Activated naive CD8-positive, alpha-beta T cell treated with anti-CD3 and anti-CD28 coated beads, Interleukin-2, amount 50 U/mL, for 16 hours (primary cell): ENCODE results near the gene SUPT3H.

ENCODE experiments used
- DNase-seq: peaks from one replicate; pipeline ENCODE4 v3.0.0-alpha.2; 2020; ENCODE audit warnings: low read depth, low spot score

SUPT3H gene

DNA sequence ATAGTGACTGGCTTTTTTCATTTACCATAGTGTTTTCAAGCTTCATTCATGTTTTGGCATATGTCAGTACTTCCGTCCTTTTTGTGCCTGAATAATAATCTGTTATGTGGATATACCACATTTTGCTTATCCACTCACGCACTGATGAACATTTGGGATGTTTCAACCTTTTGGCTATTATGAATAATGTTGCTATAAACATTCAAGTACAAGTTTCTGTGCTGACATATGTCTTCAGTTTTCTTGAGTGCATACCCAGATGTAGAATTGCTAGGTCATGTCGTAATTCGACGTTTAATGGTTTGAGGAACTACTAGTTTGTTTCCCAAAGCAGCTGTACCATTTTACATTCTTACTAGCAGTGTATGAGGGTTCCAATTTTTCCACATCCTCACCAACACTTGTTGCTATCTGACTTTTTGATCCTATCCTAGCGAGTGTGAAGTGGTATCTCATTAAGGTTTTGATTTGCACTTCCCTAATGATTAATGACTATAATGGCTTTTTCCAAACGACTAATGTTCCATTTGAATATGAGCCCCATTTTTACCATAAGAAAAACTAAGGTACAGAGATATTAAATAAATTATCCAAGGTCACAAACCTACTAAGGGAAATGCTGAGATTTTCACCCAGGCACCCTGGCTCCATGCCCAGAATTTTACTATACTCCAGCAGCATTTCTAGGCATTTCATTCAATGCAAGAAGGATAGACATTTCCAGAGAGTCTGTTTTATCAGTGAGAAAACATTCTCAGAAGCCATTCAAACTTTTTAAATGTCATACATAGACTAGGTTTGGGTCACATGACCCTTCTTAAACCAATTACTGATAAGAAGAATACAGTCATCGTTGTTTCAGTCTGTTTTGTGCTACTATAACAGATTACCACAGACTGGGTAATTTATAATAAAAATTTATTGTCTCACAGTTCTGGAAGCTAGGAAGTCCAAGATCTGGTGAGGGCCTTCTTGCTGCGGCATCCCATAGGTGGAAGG, 120.7 kb downstream of the SUPT3H start:
- no peak for DNase-seq

DNA sequence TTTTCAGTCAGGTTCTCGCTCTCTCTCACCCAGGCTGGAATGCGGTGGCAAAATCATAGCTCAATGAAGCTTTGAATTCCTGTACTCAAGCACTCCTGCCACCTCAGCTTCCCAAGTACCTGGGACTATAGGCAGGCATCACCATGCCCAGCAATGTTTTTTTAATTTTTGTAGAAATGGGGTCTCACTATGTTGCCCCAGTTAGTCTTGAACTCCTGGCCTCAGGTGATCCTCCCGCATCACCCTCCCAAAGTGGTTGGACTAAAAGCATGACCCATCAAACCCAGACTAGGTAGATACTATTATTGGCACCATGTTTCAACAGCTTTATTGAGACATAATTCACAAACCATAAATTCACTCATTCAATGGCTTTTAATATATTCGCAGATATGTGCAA, 122.3 kb downstream of the SUPT3H start:
- no peak for DNase-seq

GRCh38 chr6:45254253-45254652, 123.5 kb downstream of the SUPT3H start:
- DNase-seq: no peak

- no peak for DNase-seq
These were observed 124.3 kb downstream of the SUPT3H start for GRCh38 chr6:45253453-45253852.

GRCh38 chr6:45231660-45232059, 146.1 kb downstream of the SUPT3H start:
- no peak for DNase-seq

DNA sequence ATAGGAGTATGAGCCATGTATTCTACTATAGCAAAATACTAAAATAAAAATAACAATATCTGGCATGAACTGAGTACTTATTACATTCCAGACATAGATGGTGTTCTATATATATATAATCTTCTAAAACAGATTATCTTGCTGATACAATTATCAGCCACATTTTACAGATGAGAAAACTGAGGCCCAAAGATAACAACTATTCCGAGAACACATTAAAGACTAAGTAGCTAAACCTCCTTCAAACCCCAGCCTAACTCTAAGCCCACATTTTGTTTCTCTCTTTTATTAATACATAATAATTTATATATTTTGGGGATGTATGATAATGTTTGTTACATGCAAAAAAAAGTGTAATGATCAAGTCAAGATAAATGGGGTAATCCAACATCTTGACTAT, 148.3 kb downstream of the SUPT3H start:
- no peak for DNase-seq

GRCh38 chr6:45226081-45226480, 151.7 kb downstream of the SUPT3H start:
- DNase-seq: no peak

- no peak for DNase-seq
These were observed 155.4 kb downstream of the SUPT3H start for GRCh38 chr6:45222380-45222779.

- DNase-seq: no peak
These were observed 162.0 kb downstream of the SUPT3H start for GRCh38 chr6:45215759-45216158.

DNA sequence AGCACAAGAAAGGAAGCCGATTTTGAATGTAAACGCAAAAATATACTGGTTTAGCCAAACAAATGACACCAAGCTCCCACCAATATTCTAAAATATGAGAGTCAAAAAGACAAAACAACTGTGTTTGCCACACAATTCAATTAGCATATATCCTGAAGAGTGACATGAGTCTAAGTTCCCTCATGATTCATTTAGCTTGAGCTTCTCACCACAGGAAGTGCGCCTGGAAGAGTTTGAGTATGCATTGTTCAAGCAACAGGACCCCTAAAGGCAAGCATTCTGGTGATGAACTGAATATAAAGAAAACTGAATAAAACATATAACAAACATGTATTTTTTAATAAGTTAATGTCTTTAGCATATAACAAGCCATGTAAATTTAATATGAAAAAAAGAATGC, 164.8 kb downstream of the SUPT3H start:
- no peak for DNase-seq

GRCh38 chr6:45209762-45210161, 168.0 kb downstream of the SUPT3H start:
- no peak for DNase-seq

DNA sequence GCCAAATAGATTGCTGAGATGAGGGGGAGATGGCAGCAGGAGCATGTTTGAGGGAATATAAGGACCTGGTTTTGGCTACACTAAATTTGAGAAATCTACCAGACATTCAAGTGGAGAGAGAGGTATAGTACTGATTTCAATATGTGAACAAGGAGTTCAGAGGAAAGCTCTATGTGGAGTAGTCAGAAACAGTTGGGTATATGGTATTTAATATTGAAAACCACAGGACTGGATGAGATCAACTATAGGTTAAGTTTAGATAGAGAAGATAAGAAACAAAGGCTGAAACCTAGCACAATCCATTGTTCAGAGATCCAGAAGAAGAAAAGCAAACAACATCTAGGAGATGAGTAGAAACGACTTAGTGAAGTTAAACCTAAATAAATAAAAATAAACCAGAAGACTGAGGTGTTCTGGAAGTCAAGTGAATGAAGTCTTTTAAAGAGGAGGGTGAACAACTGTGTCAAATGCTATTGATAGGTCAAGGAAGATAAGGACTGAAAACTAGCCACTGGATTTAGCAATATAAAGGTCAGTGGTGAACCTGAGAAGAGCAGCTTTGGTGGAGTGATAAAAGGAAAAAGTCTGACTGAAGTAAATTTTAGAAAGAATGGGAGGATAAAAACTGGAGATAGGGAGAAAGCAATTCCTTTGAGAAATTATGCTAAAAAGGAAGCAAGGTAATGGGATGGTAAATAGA, 170.8 kb downstream of the SUPT3H start:
- DNase-seq: no peak

DNA sequence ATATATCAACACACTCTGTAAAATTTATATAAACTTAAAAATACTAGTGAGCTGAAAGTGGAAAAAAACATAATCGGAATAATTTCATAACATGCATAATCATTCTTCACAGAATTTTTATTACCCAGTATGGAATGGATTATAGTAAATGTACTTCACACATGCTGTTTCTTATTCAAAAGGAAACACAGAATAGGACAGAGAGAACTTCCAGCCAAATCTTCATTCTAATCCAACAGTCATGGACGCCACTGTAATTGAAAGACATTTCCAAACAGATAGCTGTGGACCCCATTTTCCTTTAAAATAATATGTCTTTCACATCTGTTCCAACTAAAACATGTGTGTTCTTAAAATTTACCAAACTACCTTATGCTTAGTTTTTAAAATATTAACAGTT, 176.2 kb downstream of the SUPT3H start:
- no peak for DNase-seq

DNA sequence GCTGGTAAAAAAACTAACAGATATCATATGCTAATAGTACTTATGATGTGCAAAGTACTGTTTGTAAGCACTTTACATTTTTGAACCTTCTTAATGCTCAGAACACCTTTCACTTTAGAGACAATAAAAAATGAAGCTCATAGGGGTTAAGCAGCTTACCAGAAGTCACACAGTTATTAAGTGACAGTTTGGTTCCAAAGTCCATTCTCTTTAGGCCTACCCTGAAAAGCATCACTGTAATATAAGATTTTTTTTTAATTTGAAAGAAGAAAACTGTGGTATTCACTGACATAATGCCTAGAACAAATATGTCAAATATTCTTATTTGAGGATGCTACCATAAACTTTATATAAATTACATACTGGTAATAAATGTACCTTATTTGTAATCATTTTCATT, 177.2 kb downstream of the SUPT3H start:
- DNase-seq: no peak

- no peak for DNase-seq
These were observed 178.2 kb downstream of the SUPT3H start for GRCh38 chr6:45199554-45199953.

DNA sequence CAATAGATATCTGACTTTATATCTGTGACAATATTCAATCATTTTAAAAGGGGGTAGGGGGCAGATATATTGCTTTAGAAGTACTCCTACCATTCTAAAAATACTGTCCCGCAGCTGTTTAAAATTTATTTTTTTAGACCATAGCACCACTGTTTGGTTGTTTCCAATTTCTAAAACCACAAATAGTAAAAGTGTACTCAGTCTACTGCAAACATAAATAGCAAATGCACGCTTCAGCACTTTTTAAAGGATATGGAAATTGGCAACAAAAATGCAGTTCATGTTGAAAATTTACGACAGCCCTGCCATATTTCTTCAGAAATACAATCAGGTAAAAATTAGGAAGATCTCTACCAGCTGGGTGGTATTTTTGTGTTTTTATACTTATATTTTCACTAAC, 181.6 kb downstream of the SUPT3H start:
- DNase-seq: no peak

- no peak for DNase-seq
These were observed 182.6 kb downstream of the SUPT3H start for GRCh38 chr6:45195137-45195536.

GRCh38 chr6:45192556-45192955, 185.2 kb downstream of the SUPT3H start:
- DNase-seq: no peak

DNA sequence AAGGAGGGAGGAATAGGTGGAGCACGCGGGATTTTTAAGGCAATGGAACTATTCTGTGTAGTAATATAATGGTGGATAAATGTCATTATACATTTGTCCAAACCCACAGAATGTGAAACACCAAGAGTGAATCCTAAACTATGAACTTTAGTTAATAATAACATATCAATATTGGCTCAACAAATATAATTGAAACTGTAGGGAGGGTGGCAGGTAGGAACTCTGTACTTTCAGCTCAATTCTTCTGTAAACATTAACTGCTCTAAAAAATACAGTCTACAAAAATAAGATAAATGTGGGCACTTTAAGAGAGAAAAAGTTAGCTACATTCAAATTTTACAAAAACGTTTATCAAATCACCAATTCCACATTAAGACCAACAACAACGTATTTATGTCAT, 186.3 kb downstream of the SUPT3H start:
- no peak for DNase-seq

DNA sequence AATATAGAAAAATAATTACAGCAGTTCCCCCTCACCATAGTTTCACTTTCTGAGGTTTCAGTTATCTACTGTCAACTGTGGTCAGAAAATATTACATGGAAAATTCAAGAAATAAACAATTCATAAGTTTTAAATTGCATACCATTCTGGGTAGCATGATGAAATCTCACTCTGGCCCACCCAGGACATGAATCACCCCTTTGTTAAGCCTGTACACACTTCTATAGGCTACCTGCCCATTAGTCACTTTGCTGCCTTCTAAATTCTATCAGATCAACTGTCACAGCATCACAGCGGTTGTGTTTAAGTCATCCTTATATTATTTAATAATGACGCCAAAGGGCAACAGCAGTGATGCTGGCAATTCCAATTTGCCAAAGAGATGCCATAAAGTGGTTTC, 189.9 kb downstream of the SUPT3H start:
- no peak for DNase-seq

- no peak for DNase-seq
These were observed 192.1 kb downstream of the SUPT3H start for GRCh38 chr6:45185403-45186251.

GRCh38 chr6:45184937-45185336, 192.8 kb downstream of the SUPT3H start:
- no peak for DNase-seq
